ENCODE measurements around the gene IL22RA1. TPM values are rescaled to one million over a fixed set of nuclear protein-coding genes. Genes with fewer than 3 reads are reported as not detected.

The IL22RA1 gene
- 1.4 TPM for total RNA-seq
- 1.4 TPM for polyA plus RNA-seq (ENCODE audit: insufficient read depth, low read depth, low replicate concordance)
- long read RNA-seq, donor 1 = 0 reads
- long read RNA-seq, donor 2, partial matches to known transcripts = 0 of 1 reads
- long read RNA-seq, donor 2, other reads (novel, unspliced or antisense) = 0 of 1 reads
- long read RNA-seq, donor 3, partial matches to known transcripts = 0 of 1 reads
- long read RNA-seq, donor 3, other reads (novel, unspliced or antisense) = 0 of 1 reads
- long read RNA-seq, donor 4, partial matches to known transcripts = 0 of 1 reads
- long read RNA-seq, donor 4, other reads (novel, unspliced or antisense) = 0 of 1 reads
- long read RNA-seq, donor 5 = 0 reads
- long read RNA-seq, donor 6 = 0 reads
- long read RNA-seq, donor 7, partial matches to known transcripts = 3 of 4 reads
- long read RNA-seq, donor 7, other reads (novel, unspliced or antisense) = 1 of 4 reads
- long read RNA-seq, donor 8, partial matches to known transcripts = 0 of 1 reads
- long read RNA-seq, donor 8, other reads (novel, unspliced or antisense) = 0 of 1 reads
- long read RNA-seq, donor 9 = 0 reads
- long read RNA-seq, donor 10 = 0 reads

- Histone ChIP-seq H3K36me3 (ENCODE audit: control insufficient read depth in 2 of 3, insufficient read depth in 3 of 3, low read length in 3 of 3) (no peaks in the 10 kb centered on the region), H3K9ac (ENCODE audit: low read length in 3 of 3) (peak within 1 kb of the TSS in 1 of 3 donors; percentile 58), H3K9me3 (ENCODE audit: control insufficient read depth in 2 of 3, insufficient read depth in 1 of 3, low read length in 3 of 3) (no peaks in the 10 kb centered on the region), H3K27ac (ENCODE audit: low read depth in 2 of 2, low read length in 2 of 2) (no peak within 1 kb of the TSS), H3K27me3 (ENCODE audit: control insufficient read depth, insufficient read depth, low read length) (no peaks in the 10 kb centered on the region), H3K4me1 (ENCODE audit: control insufficient read depth in 2 of 3, insufficient read depth in 2 of 3, low read depth in 1 of 3, low read length in 3 of 3) (peaks cover 0 to 7% (median 4%) of the 10 kb centered on the region in 3 donors), H3K4me3 (ENCODE audit: low read length in 3 of 3) (peak within 1 kb of the TSS in 2 of 3 donors; percentile 60 to 71)
- FAIRE-seq (no peak), DNase-seq (peak in 3 of 5 donors; percentile 26 to 77 (median 43))
- no peak for TF ChIP-seq CTCF (IDR thresholded peaks at IDR 0.05; ENCODE audit: borderline replicate concordance, extremely low read depth, insufficient read depth)
- intact Hi-C loops (cut with DNase I) = no loop called here
Measured at GRCh38 chr1:24142546-24143534, at the start of gene IL22RA1. Gene IL22RA1, minus strand, starts transcription at chr1:24143140. Its CDS starts 58 bp downstream, at chr1:24143082.

- no peak for TF ChIP-seq CTCF (IDR thresholded peaks at IDR 0.05; ENCODE audit: borderline replicate concordance, extremely low read depth, insufficient read depth)
- DNase-seq (no peak), FAIRE-seq (no peak)
- no peak overlapping the region for H3K4me3 ChIP-seq (ENCODE audit: low read length in 3 of 3)
- peaks cover 0 to 4% (median 0%) of the 10 kb centered on the region in 3 donors for H3K4me1 ChIP-seq (ENCODE audit: control insufficient read depth in 2 of 3, insufficient read depth in 2 of 3, low read depth in 1 of 3, low read length in 3 of 3)
- H3K9me3 ChIP-seq (ENCODE audit: control insufficient read depth in 2 of 3, insufficient read depth in 1 of 3, low read length in 3 of 3) = no peaks in the 10 kb centered on the region
- H3K27ac ChIP-seq (ENCODE audit: low read depth in 2 of 2, low read length in 2 of 2) = no peak overlapping the region
- H3K36me3 ChIP-seq (ENCODE audit: control insufficient read depth in 2 of 3, insufficient read depth in 3 of 3, low read length in 3 of 3) = no peaks in the 10 kb centered on the region
- H3K27me3 ChIP-seq (ENCODE audit: control insufficient read depth, insufficient read depth, low read length) = no peaks in the 10 kb centered on the region
- H3K9ac ChIP-seq (ENCODE audit: low read length in 3 of 3) = no peak overlapping the region
- intact Hi-C loops (cut with DNase I) = no loop called here
Measured at GRCh38 chr1:24191860-24192259, 48.9 kb upstream of the IL22RA1 start.

- Histone ChIP-seq H3K27ac (ENCODE audit: low read depth in 2 of 2, low read length in 2 of 2) (no peak overlapping the region), H3K4me1 (ENCODE audit: control insufficient read depth in 2 of 3, insufficient read depth in 2 of 3, low read depth in 1 of 3, low read length in 3 of 3) (peaks cover 0 to 4% (median 0%) of the 10 kb centered on the region in 3 donors), H3K4me3 (ENCODE audit: low read length in 3 of 3) (no peak overlapping the region), H3K9ac (ENCODE audit: low read length in 3 of 3) (no peak overlapping the region), H3K27me3 (ENCODE audit: control insufficient read depth, insufficient read depth, low read length) (no peaks in the 10 kb centered on the region), H3K9me3 (ENCODE audit: control insufficient read depth in 2 of 3, insufficient read depth in 1 of 3, low read length in 3 of 3) (no peaks in the 10 kb centered on the region), H3K36me3 (ENCODE audit: control insufficient read depth in 2 of 3, insufficient read depth in 3 of 3, low read length in 3 of 3) (no peaks in the 10 kb centered on the region)
- TF ChIP-seq CTCF (IDR thresholded peaks at IDR 0.05; ENCODE audit: borderline replicate concordance, extremely low read depth, insufficient read depth) = no peak
- FAIRE-seq (no peak), DNase-seq (no peak)
- intact Hi-C loops (cut with DNase I) = no loop called here
Measured at GRCh38 chr1:24190983-24191461, 48.1 kb upstream of the IL22RA1 start.
